Common myeloid progenitor, CD34-positive (primary cell): Measurements from ENCODE around the gene AHCY.
"Not testable (repeated sequence)": the region's sequence is repeated elsewhere in the genome, so short reads cannot be mapped to it uniquely, and the experiment has no call there.

Experiments
- CTCF ChIA-PET: fragments of 350-600 bp; sonication (Branson Sonifier 250); formaldehyde crosslinking; loops from one replicate; lab custom pipeline; 2021; ENCODE audit warnings: antibody characterized with exemption; lab: Charles Lee
- POLR2A ChIA-PET: fragments of 350-600 bp; sonication (Branson Sonifier 250); formaldehyde crosslinking; loops from one replicate; lab custom pipeline; 2021; ENCODE audit warnings: antibody characterized with exemption; lab: Charles Lee
- DNase-seq, 3 donors: peaks; one replicate each; pipeline versions ENCODE4 v3.0.0 to v3.0.0-alpha.2; 2013
- H3K27ac ChIP-seq, 2 experiments: 1 replicate in 1 of 2; 2 replicates in 1 of 2; pipeline ENCODE4 v1.7.0; 2013; ENCODE audit warnings: inconsistent platforms in 2 of 2, low read length in 2 of 2, mild to moderate bottlenecking in 2 of 2, low read depth in 1 of 2, moderate library complexity in 1 of 2; ENCODE audit not compliant: severe bottlenecking in 2 of 2, insufficient read depth in 1 of 2, poor library complexity in 1 of 2
- H3K27me3 ChIP-seq, 5 experiments: replicated peaks in 2 of 5; 1 replicate in 3 of 5; 2 replicates in 2 of 5; pipeline versions ENCODE4 v1.6.1 to v1.7.0; 2013; ENCODE audit warnings: low read length in 4 of 5, mild to moderate bottlenecking in 2 of 5, moderate library complexity in 2 of 5, inconsistent platforms in 1 of 5; ENCODE audit not compliant: insufficient read depth in 5 of 5, control insufficient read depth in 4 of 5
- H3K36me3 ChIP-seq, 4 experiments: 1 replicate in 2 of 4; 2 replicates in 2 of 4; pipeline versions ENCODE4 v1.6.1 to v1.7.0; 2013; ENCODE audit warnings: low read length in 3 of 4, control low read depth in 1 of 4, mild to moderate bottlenecking in 1 of 4; ENCODE audit not compliant: control insufficient read depth in 4 of 4, insufficient read depth in 4 of 4
- H3K4me1 ChIP-seq, 4 experiments: 1 replicate in 3 of 4; 2 replicates in 1 of 4; pipeline versions ENCODE4 v1.6.1 to v1.7.1; 2013; ENCODE audit warnings: low read length in 3 of 4, mild to moderate bottlenecking in 3 of 4, control low read depth in 1 of 4, inconsistent platforms in 1 of 4, moderate library complexity in 1 of 4; ENCODE audit not compliant: control insufficient read depth in 4 of 4, insufficient read depth in 4 of 4; ENCODE audit errors: control extremely low read depth in 1 of 4
- H3K4me3 ChIP-seq, 7 experiments: 1 replicate in 4 of 7; 2 replicates in 3 of 7; pipeline versions ENCODE4 v1.5.1 to v1.7.0; 2013; ENCODE audit warnings: mild to moderate bottlenecking in 7 of 7, low read length in 6 of 7, moderate library complexity in 6 of 7, inconsistent platforms in 2 of 7, low read depth in 2 of 7, control low read depth in 1 of 7; ENCODE audit not compliant: insufficient read depth in 4 of 7, control insufficient read depth in 1 of 7; ENCODE audit errors: extremely low read depth in 1 of 7
- H3K9me3 ChIP-seq, 5 experiments: 1 replicate in 4 of 5; 2 replicates in 1 of 5; pipeline versions ENCODE4 v1.6.1 to v1.7.1; 2013; ENCODE audit warnings: low read length in 4 of 5, mild to moderate bottlenecking in 2 of 5, inconsistent platforms in 1 of 5, low read depth in 1 of 5, moderate library complexity in 1 of 5; ENCODE audit not compliant: control insufficient read depth in 4 of 5, insufficient read depth in 2 of 5; ENCODE audit errors: control extremely low read depth in 1 of 5
- WGBS: methylation state at CpG from one replicate; pipeline ENCODE4 v1.1.5; 2013; ENCODE audit not compliant: insufficient coverage; 5-methylcytosine and 5-hydroxymethylcytosine counted together

Gene AHCY

GRCh38 chr20:34328207-34328606, 25.1 kb upstream of the AHCY start:
- H3K36me3 ChIP-seq, H3K4me3 ChIP-seq, H3K27me3 ChIP-seq, H3K4me1 ChIP-seq, DNase-seq, H3K27ac ChIP-seq, CTCF ChIA-PET, H3K9me3 ChIP-seq, POLR2A ChIA-PET: not testable (repeated sequence)
- WGBS, result 100% methylated on average over 1 of the region's 4 CpGs

- POLR2A ChIA-PET, result no interaction called here
Measured at GRCh38 chr20:34324541-34324940, 21.4 kb upstream of the AHCY start.

GRCh38 chr20:34322267-34323105, 19.3 kb upstream of the AHCY start:
- no peak overlapping the region for H3K27ac ChIP-seq
- no peak overlapping the region for H3K4me3 ChIP-seq
- H3K4me1 ChIP-seq, result no peaks in the 10 kb centered on the region
- H3K9me3 ChIP-seq, result no peaks in the 10 kb centered on the region
- 77% methylated on average over 8 of the region's 9 CpGs for WGBS
- no peak for DNase-seq
- ChIA-PET CTCF (interaction anchor here (1.8 kb wide), 1 partner anchor 10 kb away, joined by 5 read pairs; no protein-coding TSS in a partner anchor), POLR2A (no interaction called here)
- no peaks in the 10 kb centered on the region for H3K27me3 ChIP-seq
- no peaks in the 10 kb centered on the region for H3K36me3 ChIP-seq

More at GRCh38 chr20:34324541-34324940, 21.4 kb upstream of the AHCY start:
- DNase-seq, result no peak
- no peaks in the 10 kb centered on the region for H3K27me3 ChIP-seq
- no peaks in the 10 kb centered on the region for H3K36me3 ChIP-seq
- 82% methylated on average over 2 of the region's 2 CpGs for WGBS
- H3K9me3 ChIP-seq, result no peaks in the 10 kb centered on the region
- H3K4me3 ChIP-seq, result no peak overlapping the region
- CTCF ChIA-PET, result no interaction called here
- H3K27ac ChIP-seq, result no peak overlapping the region
- H3K4me1 ChIP-seq, result no peaks in the 10 kb centered on the region

GRCh38 chr20:34320861-34321260, 17.7 kb upstream of the AHCY start:
- Histone ChIP-seq H3K4me1 (no peaks in the 10 kb centered on the region), H3K27ac (no peak overlapping the region), H3K36me3 (no peaks in the 10 kb centered on the region), H3K4me3 (no peak overlapping the region), H3K27me3 (no peaks in the 10 kb centered on the region), H3K9me3 (no peaks in the 10 kb centered on the region)
- WGBS, result 78% methylated on average over 2 of the region's 3 CpGs
- ChIA-PET POLR2A (interaction anchor here (0.6 kb wide), 1 partner anchor 30 kb away, joined by 3 read pairs; no protein-coding TSS in a partner anchor), CTCF (no interaction called here)
- no peak for DNase-seq

- H3K9me3 ChIP-seq, result no peaks in the 10 kb centered on the region
- peak in 2 of 3 donors; percentile 4 to 9 for DNase-seq
- POLR2A ChIA-PET, result no interaction called here
- no peaks in the 10 kb centered on the region for H3K36me3 ChIP-seq
- H3K27me3 ChIP-seq, result peaks cover 0 to 1% (median 0%) of the 10 kb centered on the region in 5 experiments
- no peaks in the 10 kb centered on the region for H3K4me1 ChIP-seq
- WGBS, result 80% methylated on average over 1 of the region's 4 CpGs
- CTCF ChIA-PET, result interaction anchor here (1.0 to 1.1 kb wide), 2 partner anchors 155 to 203 kb away, joined by 3 to 4 read pairs; no protein-coding TSS in a partner anchor
- H3K27ac ChIP-seq, result no peak overlapping the region
- H3K4me3 ChIP-seq, result no peak overlapping the region
Measured at GRCh38 chr20:34318609-34319443, 15.7 kb upstream of the AHCY start.

GRCh38 chr20:34316196-34316814, 13.2 kb upstream of the AHCY start:
- POLR2A ChIA-PET, result no interaction called here
- Histone ChIP-seq H3K36me3 (no peaks in the 10 kb centered on the region), H3K4me1 (peaks cover 0 to 16% (median 12%) of the 10 kb centered on the region in 4 experiments), H3K9me3 (no peaks in the 10 kb centered on the region), H3K4me3 (no peak overlapping the region), H3K27me3 (peaks cover 2 to 11% (median 7%) of the 10 kb centered on the region in 5 experiments), H3K27ac (no peak overlapping the region)
- 100% methylated on average over 2 of the region's 6 CpGs for WGBS
- no peak for DNase-seq
- CTCF ChIA-PET, result interaction anchor here (0.5 kb wide), 1 partner anchor 57 kb away, joined by 3 read pairs; no protein-coding TSS in a partner anchor
